Measurements from ENCODE around the gene ZMAT5.

ZMAT5 gene

DNA sequence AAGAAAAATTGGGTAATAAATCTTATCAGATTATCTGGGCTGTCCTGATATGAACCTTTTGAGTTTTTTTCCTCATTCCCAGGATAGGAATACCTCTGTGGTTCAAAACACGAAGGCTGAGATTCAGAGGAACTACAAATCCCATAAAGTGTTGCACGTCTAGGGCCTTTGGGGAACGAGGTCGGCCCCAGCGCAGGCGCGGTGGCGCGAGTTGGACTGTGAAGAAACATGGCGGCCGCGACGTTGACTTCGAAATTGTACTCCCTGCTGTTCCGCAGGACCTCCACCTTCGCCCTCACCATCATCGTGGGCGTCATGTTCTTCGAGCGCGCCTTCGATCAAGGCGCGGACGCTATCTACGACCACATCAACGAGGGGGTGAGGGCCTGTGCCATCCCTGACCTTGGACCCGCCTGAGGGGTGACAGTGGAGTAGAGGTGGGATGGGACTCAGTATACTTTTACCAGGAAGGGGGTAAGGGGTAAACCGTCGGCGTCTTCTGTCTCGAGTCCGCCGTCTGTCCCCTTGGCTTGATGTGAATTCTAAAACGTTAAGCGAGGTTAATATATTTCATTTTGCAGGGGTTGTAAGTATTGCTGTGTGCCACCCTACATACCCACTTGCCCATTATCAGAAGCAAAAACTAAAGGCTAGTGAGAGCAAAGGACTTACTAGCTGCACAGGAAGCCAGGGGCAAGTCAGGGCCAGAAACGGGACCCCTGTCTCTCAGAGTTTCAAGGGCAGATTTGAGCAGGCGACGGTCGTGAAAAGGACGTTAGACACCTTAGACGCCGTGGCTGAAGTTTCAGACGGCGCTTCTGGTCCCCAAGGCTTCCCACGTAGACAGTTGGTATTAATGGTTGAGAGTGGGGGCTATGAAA lies 604 bp upstream of the ZMAT5 start, which contains the start of gene UQCR10:
TSS of gene UQCR10 (plus strand) at position 199 of the 881 bp plus-strand sequence. CDS start at position 229, 30 bp downstream.
- peak; percentile 95 for DNase-seq (ENCODE audit: low read depth)
- H3K4me3 ChIP-seq (ENCODE audit: low read depth, low read length): peak within 1 kb of the TSS; percentile 100
- no peak for TF ChIP-seq CTCF (IDR thresholded peaks at IDR 0.05; ENCODE audit: insufficient read depth, low read depth, low read length, missing control alignments)

GRCh38 chr22:29765905-29766631 lies 739 bp downstream of the ZMAT5 start:
- no peak for TF ChIP-seq CTCF (IDR thresholded peaks at IDR 0.05; ENCODE audit: insufficient read depth, low read depth, low read length, missing control alignments)
- peak; percentile 48 for DNase-seq (ENCODE audit: low read depth)
- H3K4me3 ChIP-seq (ENCODE audit: low read depth, low read length): peak overlapping the region; percentile 100

DNA sequence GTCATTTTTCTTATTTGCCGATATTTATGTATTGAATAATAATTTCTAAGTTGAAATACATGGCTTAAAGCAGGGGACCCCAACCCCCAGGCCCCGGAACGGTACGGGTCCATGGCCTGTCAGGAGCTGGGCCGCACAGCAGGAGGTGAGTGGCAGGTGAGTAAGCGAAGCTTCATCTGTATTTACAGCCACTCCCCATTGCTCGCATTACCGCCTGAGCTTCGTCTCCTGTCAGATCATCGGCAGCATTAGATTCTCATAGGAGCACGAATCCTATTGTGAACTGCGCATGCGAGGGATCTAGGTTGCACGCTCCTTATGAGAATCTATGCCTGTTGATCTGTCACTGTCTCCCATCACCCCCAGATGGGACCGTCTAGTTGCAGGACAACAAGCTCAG lies 4.5 kb downstream of the ZMAT5 start:
- no peak for TF ChIP-seq CTCF (IDR thresholded peaks at IDR 0.05; ENCODE audit: insufficient read depth, low read depth, low read length, missing control alignments)
- no peak overlapping the region for H3K4me3 ChIP-seq (ENCODE audit: low read depth, low read length)
- no peak for DNase-seq (ENCODE audit: low read depth)

DNA sequence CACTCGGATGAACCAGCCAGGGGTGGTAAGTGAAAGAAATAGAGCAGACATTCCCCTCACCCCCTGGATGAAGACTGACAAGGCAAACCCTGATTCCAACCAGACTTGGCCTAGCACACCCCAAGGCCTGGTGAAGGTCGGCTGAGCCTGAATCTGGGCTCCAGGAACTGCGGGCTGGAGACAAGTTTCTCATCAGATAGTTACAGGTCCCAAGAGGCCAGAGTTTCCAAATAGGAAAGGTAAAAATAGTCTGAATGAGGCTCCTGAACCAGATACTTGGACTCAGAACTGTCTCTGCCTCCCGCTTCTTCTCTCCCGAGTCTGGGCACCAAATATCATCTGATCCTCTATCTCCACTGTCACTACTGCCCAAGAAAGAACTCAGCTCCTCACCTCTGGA lies 7.8 kb downstream of the ZMAT5 start:
- H3K4me3 ChIP-seq (ENCODE audit: low read depth, low read length): no peak overlapping the region
- no peak for TF ChIP-seq CTCF (IDR thresholded peaks at IDR 0.05; ENCODE audit: insufficient read depth, low read depth, low read length, missing control alignments)
- DNase-seq (ENCODE audit: low read depth): no peak

GRCh38 chr22:29758068-29758622 lies 8.7 kb downstream of the ZMAT5 start:
- TF ChIP-seq CTCF (IDR thresholded peaks at IDR 0.05; ENCODE audit: insufficient read depth, low read depth, low read length, missing control alignments): no peak
- no peak overlapping the region for H3K4me3 ChIP-seq (ENCODE audit: low read depth, low read length)
- no peak for DNase-seq (ENCODE audit: low read depth)

GRCh38 chr22:29757096-29757495 lies 9.7 kb downstream of the ZMAT5 start:
- no peak overlapping the region for H3K4me3 ChIP-seq (ENCODE audit: low read depth, low read length)
- no peak for TF ChIP-seq CTCF (IDR thresholded peaks at IDR 0.05; ENCODE audit: insufficient read depth, low read depth, low read length, missing control alignments)
- no peak for DNase-seq (ENCODE audit: low read depth)
